PC-3 (cell line): ENCODE data around the gene DSTN. TPM values are rescaled to one million over a fixed set of nuclear protein-coding genes. Genes with fewer than 3 reads are reported as not detected.

ENCODE experiments used
- ATAC-seq: fragments of 200-7000 bp; cut with Tn5 transposase; 2 replicates; pipeline ENCODE4 v1.9.1; 2020; ENCODE audit warnings: mild to moderate bottlenecking, moderate library complexity
- BruUV-seq: library from RNA; stranded (reverse); fragments of 400-500 nt; replicated peaks from 2 replicates; lab custom pipeline; 2021; lab: Mats Ljungman, UMichigan
- CTCF ChIA-PET: fragments of 300-600 bp; sonication (Branson Sonifier 250); formaldehyde crosslinking; loops from one replicate; lab custom pipeline; 2022; ENCODE audit warnings: antibody characterized with exemption; lab: Charles Lee
- POLR2A ChIA-PET: fragments of 300-600 bp; sonication (Branson Sonifier 250); formaldehyde crosslinking; loops from one replicate; lab custom pipeline; 2022; ENCODE audit warnings: antibody characterized with exemption; ENCODE audit not compliant: unreplicated experiment; lab: Charles Lee
- DNase-seq: peaks from one replicate; pipeline ENCODE4 v3.0.0-alpha.2; 2015
- H2AFZ ChIP-seq: fragments of 300-600 bp; sonication (generic); 2 replicates; pipeline ENCODE4 v1.6.0; 2016; ENCODE audit warnings: antibody characterized with exemption, low read length
- H3F3A ChIP-seq: fragments of 300-600 bp; sonication (generic); one replicate; pipeline ENCODE4 v1.6.0; 2017; ENCODE audit warnings: antibody characterized with exemption, low read length, control low read depth, mild to moderate bottlenecking; ENCODE audit not compliant: unreplicated experiment
- H3K27ac ChIP-seq: fragments of 300-600 bp; sonication (generic); 2 replicates; pipeline ENCODE4 v1.5.1; 2016; ENCODE audit warnings: mild to moderate bottlenecking, low read length
- H3K27me3 ChIP-seq: fragments of 300-600 bp; sonication (generic); 2 replicates; pipeline ENCODE4 v1.6.1; 2016; ENCODE audit warnings: low read length, mixed read lengths
- H3K36me3 ChIP-seq: fragments of 300-600 bp; sonication (generic); 2 replicates; pipeline ENCODE4 v1.6.1; 2016; ENCODE audit warnings: low read depth, mixed run types, low read length, mixed read lengths
- H3K4me1 ChIP-seq: fragments of 300-600 bp; sonication (generic); 2 replicates; pipeline ENCODE4 v1.5.1; 2016; ENCODE audit warnings: low read length; ENCODE audit not compliant: insufficient read depth
- H3K4me2 ChIP-seq: fragments of 300-600 bp; sonication (generic); 2 replicates; pipeline ENCODE4 v1.6.0; 2016; ENCODE audit warnings: low read length
- H3K4me3 ChIP-seq: fragments of 300-600 bp; sonication (generic); 2 replicates; pipeline ENCODE4 v1.5.1; 2016; ENCODE audit warnings: mild to moderate bottlenecking, low read length, mixed read lengths
- H3K79me2 ChIP-seq: fragments of 300-600 bp; sonication (generic); 2 replicates; pipeline ENCODE4 v1.6.1; 2017; ENCODE audit warnings: low read length, mixed read lengths
- H3K9ac ChIP-seq: fragments of 300-600 bp; sonication (generic); 2 replicates; pipeline ENCODE4 v1.6.0; 2016; ENCODE audit warnings: mild to moderate bottlenecking, low read length
- H3K9me2 ChIP-seq: fragments of 300-600 bp; sonication (generic); replicated peaks from 2 replicates; pipeline ENCODE4 v1.6.1; 2016; ENCODE audit warnings: mixed run types, low read length, mixed read lengths
- H3K9me3 ChIP-seq: fragments of 300-600 bp; sonication (generic); 2 replicates; pipeline ENCODE4 v1.6.1; 2016; ENCODE audit warnings: low read length, mixed read lengths
- H4K20me1 ChIP-seq: fragments of 300-600 bp; sonication (generic); 2 replicates; pipeline ENCODE4 v1.6.1; 2016; ENCODE audit warnings: low read length, mixed read lengths
- CTCF ChIP-seq: fragments of 300-600 bp; sonication (generic); conservative IDR thresholded peaks from 2 replicates; pipeline ENCODE4 v1.5.1; 2017; ENCODE audit warnings: antibody characterized with exemption, low read depth, mild to moderate bottlenecking, low read length
- EZH2 ChIP-seq: fragments of 300-600 bp; sonication (generic); IDR thresholded peaks from one replicate; pipeline ENCODE4 v1.6.1; 2017; ENCODE audit warnings: antibody characterized with exemption, mild to moderate bottlenecking, low read length; ENCODE audit not compliant: unreplicated experiment
- EZH2phosphoT487 ChIP-seq: fragments of 300-600 bp; sonication (generic); IDR thresholded peaks from 2 replicates; pipeline ENCODE4 v1.6.1; 2018; ENCODE audit warnings: mild to moderate bottlenecking, antibody characterized with exemption, low read length, borderline replicate concordance
- intact Hi-C: fragments of 100-400 bp; cut with micrococcal nuclease; formaldehyde crosslinking; loops from 2 replicates; pipeline ENCODE4 v1.9.0; 2023
- total RNA-seq: library from RNA; depleted of rRNA; stranded (reverse); fragments of >200 nt; gene quantifications from 2 replicates; pipeline ENCODE4 v1.2.3, GENCODE V29; 2014

Gene DSTN
- total RNA-seq, 1 experiment from 2014 or later: 182 TPM

GRCh38 chr20:17605131-17605660 lies 35.3 kb downstream of the DSTN start:
- H3K4me1 ChIP-seq: peaks cover 23% of the 10 kb centered on the region
- intact Hi-C loops: loop anchor here (1.0 to 2.0 kb wide), 2 partner anchors 32 to 68 kb away; no protein-coding TSS in a partner anchor
- 0 out of 2 replicates have a peak overlapping the region, but pooled peaks have one; percentile 9 for H3K27ac ChIP-seq
- no peak overlapping the region for H3K9ac ChIP-seq
- peak overlapping the region; percentile 20 for H3K4me2 ChIP-seq
- H3K4me3 ChIP-seq: no peak overlapping the region
- H3F3A ChIP-seq: peaks cover 9% of the 10 kb centered on the region
- peaks cover 38% of the 10 kb centered on the region for H3K79me2 ChIP-seq
- H3K9me3 ChIP-seq: no peaks in the 10 kb centered on the region
- ATAC-seq (peak; percentile 71), DNase-seq (peak; percentile 75)
- CTCF ChIA-PET: no interaction called here
- no TSS peak for BruUV-seq
- H3K36me3 ChIP-seq: peaks cover 40% of the 10 kb centered on the region
- POLR2A ChIA-PET: no interaction called here
- no peaks in the 10 kb centered on the region for H3K27me3 ChIP-seq
- H3K9me2 ChIP-seq: no peaks in the 10 kb centered on the region
- H2AFZ ChIP-seq: no peak overlapping the region
- H4K20me1 ChIP-seq: peaks cover 10% of the 10 kb centered on the region; the same call in 1 of the 2 replicates
- TF ChIP-seq CTCF (no peak), EZH2phosphoT487 (no peak), EZH2 (no peak)

- CTCF ChIA-PET: interaction anchor here (0.6 kb wide), 1 partner anchor 591 kb away, joined by 3 read pairs; no protein-coding TSS in a partner anchor
These were observed 36.1 kb downstream of the DSTN start for GRCh38 chr20:17606001-17606400.

More at GRCh38 chr20:17606001-17606400, 36.1 kb downstream of the DSTN start:
- no peak overlapping the region for H3K9ac ChIP-seq
- H3K4me3 ChIP-seq: no peak overlapping the region
- intact Hi-C loops: no loop called here
- peaks cover 23% of the 10 kb centered on the region for H3K4me1 ChIP-seq
- ATAC-seq (no peak), DNase-seq (no peak)
- H3K9me2 ChIP-seq: no peaks in the 10 kb centered on the region
- no peak overlapping the region for H3K4me2 ChIP-seq
- BruUV-seq: no TSS peak
- H3K27ac ChIP-seq: no peak overlapping the region
- POLR2A ChIA-PET: interaction anchor here (0.5 kb wide), 1 partner anchor 31 kb away, joined by 14 read pairs; no protein-coding TSS in a partner anchor
- peaks cover 37% of the 10 kb centered on the region for H3K36me3 ChIP-seq
- no peaks in the 10 kb centered on the region for H3K9me3 ChIP-seq
- no peak for TF ChIP-seq EZH2
- TF ChIP-seq EZH2phosphoT487: no peak
- TF ChIP-seq CTCF: no peak
- peaks cover 10% of the 10 kb centered on the region; the same call in 1 of the 2 replicates for H4K20me1 ChIP-seq
- peaks cover 31% of the 10 kb centered on the region; the same call in 1 of the 2 replicates for H3K79me2 ChIP-seq
- H2AFZ ChIP-seq: no peak overlapping the region
- H3K27me3 ChIP-seq: no peaks in the 10 kb centered on the region
- peaks cover 9% of the 10 kb centered on the region for H3F3A ChIP-seq
